Activated naive CD4-positive, alpha-beta T cell treated with Interleukin-2 at 50 U/mL for 16 hours (primary cell): ENCODE data around the gene SRF.

Experiments
- DNase-seq: peaks from one replicate; pipeline ENCODE4 v3.0.0-alpha.2; 2020

SRF gene

DNA sequence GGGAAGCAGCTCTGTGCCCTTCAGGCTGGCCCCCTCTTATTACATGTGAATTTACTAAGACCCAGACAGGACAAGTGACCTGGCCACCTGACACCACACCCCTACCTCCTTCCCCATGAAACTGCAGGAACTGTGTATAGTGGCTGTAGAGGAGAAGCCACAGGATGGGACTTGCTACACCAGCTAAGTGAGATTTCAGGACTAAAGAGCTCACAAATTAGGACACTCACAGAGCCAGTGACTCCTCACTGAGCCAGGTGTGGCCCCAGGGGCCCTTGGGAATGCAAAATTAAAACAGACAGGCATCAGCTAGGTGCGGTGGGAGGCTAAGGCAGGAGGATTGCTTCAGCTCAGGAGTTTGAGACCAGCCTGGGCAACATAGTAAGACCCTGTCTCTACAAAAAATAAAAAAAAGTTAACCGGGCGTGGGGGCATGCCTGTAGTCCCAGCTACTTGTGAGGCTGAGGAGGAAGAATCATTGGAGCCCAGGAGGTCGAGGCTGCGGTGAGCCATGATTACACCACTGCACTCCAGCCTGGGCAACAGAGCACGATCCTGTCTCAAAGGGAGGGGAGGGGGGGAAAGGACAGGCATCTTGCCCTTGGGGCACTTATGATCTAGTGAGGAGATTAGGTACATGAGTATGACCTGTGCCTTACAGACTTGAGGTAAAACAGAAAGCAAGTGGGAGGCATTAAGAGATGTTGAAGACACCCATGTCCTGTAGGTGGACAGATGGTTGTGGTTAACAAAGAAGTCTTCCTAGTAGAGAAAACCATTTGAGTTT lies 23.2 kb upstream of the SRF start:
- DNase-seq, result no peak

DNA sequence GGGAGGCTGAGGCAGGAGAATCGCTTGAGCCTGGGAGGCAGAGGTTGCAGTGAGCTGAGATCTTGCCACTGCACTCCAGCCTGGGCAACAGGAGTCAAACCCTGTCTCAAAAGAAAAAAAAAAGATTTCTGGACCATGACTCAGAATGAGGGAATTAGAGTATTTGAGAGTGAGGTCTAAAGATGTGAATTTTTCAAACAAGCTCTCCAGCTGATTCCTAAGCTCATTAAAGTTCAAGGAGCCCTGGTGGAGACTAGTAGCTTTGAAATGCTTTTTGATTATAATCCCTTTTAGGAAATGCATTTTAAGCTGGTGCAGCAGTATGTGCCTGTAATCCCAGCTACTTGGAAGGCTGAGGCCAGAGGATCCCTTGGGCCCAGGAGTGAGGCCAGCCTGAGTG lies 21.8 kb upstream of the SRF start:
- no peak for DNase-seq

DNA sequence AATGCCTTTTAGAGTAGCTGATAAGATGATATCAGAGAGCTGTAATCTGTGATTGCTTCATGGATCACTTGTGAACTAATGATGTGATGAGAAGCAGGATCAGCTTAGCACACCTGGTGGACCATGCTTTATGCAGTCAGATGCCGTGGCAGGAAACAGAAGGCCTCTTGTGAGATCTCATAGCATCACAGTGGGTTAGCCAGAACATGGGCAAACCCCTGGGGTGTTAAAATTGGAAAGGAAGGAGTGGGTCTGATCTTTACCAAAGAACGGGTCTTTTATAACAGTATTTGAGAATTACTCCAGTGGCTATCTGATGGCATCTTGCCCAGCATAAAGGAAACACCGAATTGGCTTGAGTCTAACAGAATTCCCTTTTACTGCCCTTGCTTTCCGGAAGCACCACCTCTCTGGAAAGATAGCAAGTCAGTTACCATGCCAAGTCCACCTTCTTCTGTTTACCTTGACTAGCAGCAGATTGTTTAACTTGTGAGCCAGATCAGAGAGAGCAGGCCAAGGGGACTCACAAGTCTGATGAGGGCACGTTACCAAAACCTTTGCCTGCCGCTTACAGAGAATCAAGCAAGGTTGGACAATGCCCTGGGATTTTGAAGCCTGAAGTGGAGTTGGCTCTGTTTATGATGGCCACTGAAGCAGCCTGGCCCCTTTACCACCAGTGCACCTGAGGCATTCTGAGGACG lies 20.9 kb upstream of the SRF start:
- DNase-seq, result no peak

GRCh38 chr6:43159599-43159998 lies 11.5 kb upstream of the SRF start:
- no peak for DNase-seq

- no peak for DNase-seq
Measured at GRCh38 chr6:43163899-43164298, 7.2 kb upstream of the SRF start.

DNA sequence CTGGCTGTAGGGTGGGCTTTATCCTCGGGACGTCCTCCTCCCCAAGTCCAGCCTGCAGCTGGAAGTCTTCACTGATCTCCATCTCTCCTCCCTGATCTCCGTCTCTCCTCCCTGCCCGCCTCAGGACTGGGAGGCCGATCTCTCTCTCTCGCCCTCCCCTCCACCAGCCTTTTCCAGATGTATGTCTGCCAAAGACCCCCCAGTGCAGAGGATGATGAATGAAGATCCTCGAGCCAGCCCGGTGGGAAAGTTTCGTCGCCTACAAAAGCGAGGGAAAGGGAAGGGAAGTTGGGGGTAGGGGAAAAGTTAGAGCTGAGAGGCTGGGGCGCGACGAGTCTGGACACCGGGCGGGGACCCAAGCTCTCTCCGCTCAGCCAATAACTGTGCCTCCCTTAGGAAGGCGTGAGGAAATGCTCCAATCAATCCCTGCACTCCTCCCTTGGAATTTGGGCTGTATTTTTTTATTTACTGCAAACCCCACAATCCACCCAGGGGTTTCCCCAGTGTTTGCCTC lies 595 bp upstream of the SRF start:
- no peak for DNase-seq

DNA sequence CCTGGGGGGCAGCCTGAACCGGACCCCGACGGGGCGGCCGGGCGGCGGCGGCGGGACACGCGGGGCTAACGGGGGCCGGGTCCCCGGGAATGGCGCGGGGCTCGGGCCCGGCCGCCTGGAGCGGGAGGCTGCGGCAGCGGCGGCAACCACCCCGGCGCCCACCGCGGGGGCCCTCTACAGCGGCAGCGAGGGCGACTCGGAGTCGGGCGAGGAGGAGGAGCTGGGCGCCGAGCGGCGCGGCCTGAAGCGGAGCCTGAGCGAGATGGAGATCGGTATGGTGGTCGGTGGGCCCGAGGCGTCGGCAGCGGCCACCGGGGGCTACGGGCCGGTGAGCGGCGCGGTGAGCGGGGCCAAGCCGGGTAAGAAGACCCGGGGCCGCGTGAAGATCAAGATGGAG lies 636 bp downstream of the SRF start:
- DNase-seq, result peak; percentile 57

GRCh38 chr6:43172104-43173007 lies 1.3 kb downstream of the SRF start:
- peak; percentile 67 for DNase-seq

DNA sequence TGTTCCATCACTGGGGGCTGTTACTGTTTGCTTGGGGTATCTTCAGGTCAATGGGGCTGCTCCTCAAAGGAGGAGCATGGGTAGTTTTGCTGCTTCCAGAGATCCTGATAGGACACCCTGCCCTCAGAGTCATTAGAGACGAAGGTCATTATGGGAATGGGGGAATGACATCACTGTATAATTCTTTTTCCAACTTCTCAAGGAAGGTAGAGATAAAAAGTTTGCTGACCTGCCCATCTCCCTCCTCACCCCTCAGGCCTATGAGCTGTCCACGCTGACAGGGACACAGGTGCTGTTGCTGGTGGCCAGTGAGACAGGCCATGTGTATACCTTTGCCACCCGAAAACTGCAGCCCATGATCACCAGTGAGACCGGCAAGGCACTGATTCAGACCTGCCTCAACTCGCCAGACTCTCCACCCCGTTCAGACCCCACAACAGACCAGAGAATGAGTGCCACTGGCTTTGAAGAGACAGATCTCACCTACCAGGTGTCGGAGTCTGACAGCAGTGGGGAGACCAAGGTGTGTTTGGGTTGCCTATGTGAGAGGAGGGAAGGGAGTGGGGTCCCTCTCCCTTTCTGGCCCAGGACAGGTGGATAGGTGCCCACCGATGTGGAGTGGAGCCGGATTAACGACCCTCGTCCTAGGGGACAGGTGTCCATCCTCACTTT lies 2.7 kb downstream of the SRF start:
- no peak for DNase-seq

DNA sequence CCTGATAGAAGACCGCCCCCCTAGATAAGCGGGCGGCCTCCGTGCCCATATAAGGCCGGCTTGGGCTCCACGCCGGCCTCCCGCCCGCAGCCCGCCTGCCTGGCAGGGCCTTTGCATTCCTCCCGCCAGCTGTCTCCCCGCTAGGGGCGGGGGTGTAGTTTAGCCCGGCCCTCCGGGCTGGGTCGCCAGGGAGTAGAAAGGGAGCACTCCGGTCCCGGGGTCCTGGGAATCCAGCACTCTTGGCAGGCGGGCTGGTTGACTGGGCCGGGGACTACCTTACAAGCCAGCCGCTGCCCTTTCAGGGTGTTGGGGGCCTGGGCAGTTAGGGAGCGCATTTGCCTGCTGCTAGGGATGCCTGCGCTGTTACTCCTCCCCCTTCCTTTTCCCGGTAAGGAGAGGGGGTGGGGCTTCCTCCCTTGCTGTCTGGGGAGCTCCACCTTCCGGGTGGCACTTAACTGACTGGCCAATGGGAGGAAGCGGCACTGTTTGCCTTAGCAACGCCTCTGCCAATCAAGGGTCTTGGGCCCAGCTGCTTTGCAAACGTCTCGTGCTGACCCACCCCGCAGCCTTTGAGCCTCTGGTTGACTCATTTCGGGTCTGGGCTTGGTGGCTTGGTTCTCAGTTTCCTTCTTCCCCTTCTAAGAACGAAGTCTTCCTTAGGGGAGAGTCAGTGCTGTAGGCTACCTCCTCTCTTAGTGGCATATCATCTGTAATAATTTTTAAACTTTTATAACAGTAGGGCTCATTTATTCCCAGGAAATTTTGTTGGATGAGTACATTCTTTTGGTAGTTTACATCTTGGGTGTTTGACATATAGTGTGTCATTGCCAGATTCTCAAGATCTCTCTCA lies 3.4 kb downstream of the SRF start:
- DNase-seq, result peak; percentile 94

DNA sequence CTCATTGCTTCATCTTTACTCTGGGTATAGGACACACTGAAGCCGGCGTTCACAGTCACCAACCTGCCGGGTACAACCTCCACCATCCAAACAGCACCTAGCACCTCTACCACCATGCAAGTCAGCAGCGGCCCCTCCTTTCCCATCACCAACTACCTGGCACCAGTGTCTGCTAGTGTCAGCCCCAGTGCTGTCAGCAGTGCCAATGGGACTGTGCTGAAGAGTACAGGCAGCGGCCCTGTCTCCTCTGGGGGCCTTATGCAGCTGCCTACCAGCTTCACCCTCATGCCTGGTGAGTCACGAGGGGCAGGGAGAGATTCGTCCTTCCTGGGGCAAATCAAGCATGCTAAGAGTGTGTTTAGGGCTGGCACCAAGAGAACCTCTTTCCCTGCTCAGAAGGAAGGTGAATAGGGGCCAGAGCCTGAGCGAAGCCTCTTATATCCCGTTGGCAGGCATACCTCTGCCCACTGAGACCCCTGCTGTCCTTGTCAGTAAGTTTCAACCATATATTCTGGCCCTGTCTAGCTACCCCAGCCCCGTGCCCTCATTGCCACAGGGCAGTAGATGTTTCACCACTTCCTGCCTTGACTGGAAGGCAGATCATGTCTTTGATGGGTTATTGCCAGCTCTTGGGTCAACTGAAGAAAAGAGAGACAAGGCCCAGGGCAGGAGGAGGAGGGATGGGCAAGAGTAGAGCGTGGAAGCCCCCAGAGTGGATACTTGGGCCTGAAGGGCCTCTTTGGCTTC lies 4.8 kb downstream of the SRF start:
- no peak for DNase-seq

- no peak for DNase-seq
Measured at GRCh38 chr6:43176423-43176786, 5.3 kb downstream of the SRF start.

- no peak for DNase-seq
Measured at GRCh38 chr6:43178150-43178549, 7.1 kb downstream of the SRF start.

DNA sequence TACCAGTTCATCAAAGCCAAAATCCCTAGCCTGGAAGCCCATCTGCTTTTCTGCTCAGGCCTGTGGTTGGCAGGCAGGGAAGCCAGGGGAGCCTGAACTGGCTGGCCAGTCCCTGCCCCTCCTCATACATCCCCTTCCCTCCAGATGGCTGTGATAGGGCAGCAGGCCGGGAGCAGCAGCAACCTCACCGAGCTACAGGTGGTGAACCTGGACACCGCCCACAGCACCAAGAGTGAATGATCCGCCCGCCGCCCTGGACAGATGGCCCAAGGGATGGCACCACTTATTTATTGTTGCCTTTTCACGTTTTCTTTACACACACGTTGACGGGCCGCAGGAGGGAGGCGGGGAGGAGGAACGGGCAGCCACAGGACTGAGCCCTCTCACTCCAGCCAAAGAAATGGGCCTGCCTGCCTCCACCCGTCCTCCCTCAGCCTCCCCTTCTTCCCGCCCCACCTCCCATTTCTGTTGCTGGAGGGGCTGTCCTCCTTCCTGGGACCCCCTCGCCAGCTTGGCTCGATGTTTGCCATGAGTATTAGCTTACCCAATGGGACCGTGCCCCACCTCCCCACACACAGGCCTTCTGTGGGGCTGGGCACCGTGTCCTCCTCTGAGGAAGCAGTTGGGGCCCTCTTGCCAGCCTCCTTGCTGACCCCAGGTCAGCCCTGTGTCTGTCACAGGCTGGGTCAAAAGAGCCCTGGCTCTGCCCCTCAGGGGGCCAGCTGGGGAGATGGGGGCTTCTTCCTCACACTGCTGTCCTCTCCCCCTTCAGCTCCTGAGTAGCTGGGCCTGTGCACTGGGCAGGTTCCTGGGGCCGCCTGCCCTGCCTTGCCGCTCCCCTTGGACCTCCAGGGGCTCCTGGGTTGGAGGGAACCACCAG lies 8.1 kb downstream of the SRF start:
- DNase-seq, result no peak

DNA sequence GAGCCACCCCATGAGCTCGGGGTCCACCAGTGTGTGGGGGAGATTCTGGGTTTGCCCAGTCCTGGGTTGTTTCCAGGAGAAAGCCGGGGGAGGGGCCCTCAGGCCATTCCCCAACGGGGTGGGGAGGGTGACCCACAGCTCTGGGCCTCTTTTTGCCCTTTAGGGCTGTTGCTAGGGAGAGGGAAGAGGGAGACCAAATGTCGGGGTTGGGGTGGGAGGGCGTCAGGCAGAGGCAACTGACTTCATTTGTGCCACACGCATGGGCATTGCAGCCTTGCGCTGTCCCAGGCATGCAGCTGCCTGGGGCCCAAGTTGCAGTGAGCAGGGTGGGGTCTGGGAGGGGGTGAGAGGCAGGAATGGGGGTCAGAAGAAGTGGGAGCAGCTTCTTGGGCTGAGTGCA lies 9.0 kb downstream of the SRF start:
- no peak for DNase-seq

- DNase-seq, result no peak
Measured at GRCh38 chr6:43180985-43181384, 9.9 kb downstream of the SRF start.

- DNase-seq, result no peak
Measured at GRCh38 chr6:43181621-43181941, 10.5 kb downstream of the SRF start.

DNA sequence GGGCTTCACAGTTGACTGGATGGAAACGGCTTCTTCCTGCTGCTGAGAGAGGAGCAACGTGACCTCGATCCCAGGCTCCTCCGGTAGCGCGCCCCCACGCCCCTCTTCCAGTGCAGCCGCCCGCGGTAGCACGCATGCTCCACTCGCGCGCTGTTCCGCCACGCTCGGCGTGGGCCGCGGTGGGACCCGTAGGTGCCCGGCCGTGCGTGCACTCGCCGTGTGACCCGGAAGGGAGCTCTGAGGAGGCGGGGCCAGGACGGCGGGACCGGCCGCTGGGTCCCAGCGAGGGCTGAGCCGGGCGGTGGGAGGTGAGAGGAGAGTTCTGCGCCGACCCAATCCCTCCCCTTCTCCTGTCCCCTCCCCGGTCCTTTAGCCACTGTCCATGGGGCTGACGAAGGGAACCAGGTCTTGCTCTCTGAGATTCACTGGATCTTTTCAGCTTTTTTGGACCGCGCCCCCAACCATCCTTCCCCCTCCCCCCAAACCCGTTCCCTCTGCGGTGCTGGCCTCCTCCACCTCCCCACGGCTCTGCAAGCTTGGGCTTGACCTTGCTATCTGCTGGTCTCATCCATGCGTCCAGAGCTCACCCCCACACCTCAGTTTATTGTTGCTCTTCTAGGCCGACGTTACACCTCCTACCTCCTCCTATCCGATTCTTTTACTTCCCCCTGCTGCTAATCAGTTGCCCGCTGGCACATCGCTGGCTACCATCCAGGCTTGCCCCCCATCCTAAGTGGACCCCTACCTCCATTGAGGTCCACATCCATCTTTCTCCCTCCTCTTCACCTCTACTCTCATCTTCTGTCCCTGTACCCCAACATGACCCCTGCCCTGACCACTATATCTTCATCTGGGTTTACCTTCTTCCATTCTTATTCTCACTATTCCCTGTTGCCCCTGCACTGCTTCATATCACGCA lies 11.1 kb downstream of the SRF start, which contains the start of gene CUL9:
CUL9 (plus strand) TSS at position 255 of the 919 bp plus-strand sequence. CDS start 2,115 bp downstream, outside the sequence.
- DNase-seq, result peak; percentile 82

DNA sequence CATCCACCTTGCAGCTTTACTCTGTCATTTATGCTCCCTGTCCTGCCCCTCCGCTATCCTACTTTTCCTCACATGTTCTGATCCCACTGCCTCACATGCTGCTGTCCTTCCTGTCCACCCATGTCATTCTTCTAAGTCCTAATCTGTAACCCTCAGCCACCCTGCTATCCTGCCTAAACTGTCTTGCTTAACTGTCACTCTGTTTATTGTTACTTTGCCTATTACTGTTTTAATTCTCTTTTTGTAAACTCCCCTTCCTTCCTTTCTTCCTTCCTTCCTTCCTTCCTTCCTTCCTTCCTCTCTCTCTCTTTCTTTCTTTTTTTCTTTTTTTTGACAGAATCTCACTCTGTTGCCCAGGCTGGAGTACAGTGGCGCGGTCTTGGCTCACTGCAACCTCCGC lies 12.4 kb downstream of the SRF start:
- no peak for DNase-seq
